ENCODE measurements around the gene NUDT19.

- TF ChIP-seq ZNF331 (CRISPR knock-in tag; IDR thresholded peaks at IDR 0.05; ENCODE audit: low read depth) (no peak), EZH2 (IDR thresholded peaks at IDR 0.05; ENCODE audit: low read depth, unreplicated experiment) (no peak), CREB1 (CRISPR knock-in tag; IDR thresholded peaks at IDR 0.05; ENCODE audit: low read depth) (no peak), POLR2AphosphoS5 (IDR thresholded peaks at IDR 0.05; ENCODE audit: low read depth) (no peak), ETS1 (IDR thresholded peaks at IDR 0.05) (no peak), JUNB (IDR thresholded peaks at IDR 0.05; ENCODE audit: unreplicated experiment) (no peak), EZH2phosphoT487 (IDR thresholded peaks at IDR 0.05; ENCODE audit: unreplicated experiment) (no peak), REST (IDR thresholded peaks at IDR 0.05; ENCODE audit: unreplicated experiment) (no peak), STAT1 (IDR thresholded peaks at IDR 0.05; ENCODE audit: unreplicated experiment) (no peak), ZNF114 (CRISPR knock-in tag; IDR thresholded peaks at IDR 0.05) (no peak), NANOG (IDR thresholded peaks at IDR 0.05; ENCODE audit: borderline replicate concordance) (no peak)
- TF ChIP-seq, protein P1, sequence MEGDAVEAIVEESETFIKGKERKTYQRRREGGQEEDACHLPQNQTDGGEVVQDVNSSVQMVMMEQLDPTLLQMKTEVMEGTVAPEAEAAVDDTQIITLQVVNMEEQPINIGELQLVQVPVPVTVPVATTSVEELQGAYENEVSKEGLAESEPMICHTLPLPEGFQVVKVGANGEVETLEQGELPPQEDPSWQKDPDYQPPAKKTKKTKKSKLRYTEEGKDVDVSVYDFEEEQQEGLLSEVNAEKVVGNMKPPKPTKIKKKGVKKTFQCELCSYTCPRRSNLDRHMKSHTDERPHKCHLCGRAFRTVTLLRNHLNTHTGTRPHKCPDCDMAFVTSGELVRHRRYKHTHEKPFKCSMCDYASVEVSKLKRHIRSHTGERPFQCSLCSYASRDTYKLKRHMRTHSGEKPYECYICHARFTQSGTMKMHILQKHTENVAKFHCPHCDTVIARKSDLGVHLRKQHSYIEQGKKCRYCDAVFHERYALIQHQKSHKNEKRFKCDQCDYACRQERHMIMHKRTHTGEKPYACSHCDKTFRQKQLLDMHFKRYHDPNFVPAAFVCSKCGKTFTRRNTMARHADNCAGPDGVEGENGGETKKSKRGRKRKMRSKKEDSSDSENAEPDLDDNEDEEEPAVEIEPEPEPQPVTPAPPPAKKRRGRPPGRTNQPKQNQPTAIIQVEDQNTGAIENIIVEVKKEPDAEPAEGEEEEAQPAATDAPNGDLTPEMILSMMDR (conservative IDR thresholded peaks at IDR 0.05; ENCODE audit: low read depth in 2 of 2) = no peak
- TF ChIP-seq, protein P2, sequence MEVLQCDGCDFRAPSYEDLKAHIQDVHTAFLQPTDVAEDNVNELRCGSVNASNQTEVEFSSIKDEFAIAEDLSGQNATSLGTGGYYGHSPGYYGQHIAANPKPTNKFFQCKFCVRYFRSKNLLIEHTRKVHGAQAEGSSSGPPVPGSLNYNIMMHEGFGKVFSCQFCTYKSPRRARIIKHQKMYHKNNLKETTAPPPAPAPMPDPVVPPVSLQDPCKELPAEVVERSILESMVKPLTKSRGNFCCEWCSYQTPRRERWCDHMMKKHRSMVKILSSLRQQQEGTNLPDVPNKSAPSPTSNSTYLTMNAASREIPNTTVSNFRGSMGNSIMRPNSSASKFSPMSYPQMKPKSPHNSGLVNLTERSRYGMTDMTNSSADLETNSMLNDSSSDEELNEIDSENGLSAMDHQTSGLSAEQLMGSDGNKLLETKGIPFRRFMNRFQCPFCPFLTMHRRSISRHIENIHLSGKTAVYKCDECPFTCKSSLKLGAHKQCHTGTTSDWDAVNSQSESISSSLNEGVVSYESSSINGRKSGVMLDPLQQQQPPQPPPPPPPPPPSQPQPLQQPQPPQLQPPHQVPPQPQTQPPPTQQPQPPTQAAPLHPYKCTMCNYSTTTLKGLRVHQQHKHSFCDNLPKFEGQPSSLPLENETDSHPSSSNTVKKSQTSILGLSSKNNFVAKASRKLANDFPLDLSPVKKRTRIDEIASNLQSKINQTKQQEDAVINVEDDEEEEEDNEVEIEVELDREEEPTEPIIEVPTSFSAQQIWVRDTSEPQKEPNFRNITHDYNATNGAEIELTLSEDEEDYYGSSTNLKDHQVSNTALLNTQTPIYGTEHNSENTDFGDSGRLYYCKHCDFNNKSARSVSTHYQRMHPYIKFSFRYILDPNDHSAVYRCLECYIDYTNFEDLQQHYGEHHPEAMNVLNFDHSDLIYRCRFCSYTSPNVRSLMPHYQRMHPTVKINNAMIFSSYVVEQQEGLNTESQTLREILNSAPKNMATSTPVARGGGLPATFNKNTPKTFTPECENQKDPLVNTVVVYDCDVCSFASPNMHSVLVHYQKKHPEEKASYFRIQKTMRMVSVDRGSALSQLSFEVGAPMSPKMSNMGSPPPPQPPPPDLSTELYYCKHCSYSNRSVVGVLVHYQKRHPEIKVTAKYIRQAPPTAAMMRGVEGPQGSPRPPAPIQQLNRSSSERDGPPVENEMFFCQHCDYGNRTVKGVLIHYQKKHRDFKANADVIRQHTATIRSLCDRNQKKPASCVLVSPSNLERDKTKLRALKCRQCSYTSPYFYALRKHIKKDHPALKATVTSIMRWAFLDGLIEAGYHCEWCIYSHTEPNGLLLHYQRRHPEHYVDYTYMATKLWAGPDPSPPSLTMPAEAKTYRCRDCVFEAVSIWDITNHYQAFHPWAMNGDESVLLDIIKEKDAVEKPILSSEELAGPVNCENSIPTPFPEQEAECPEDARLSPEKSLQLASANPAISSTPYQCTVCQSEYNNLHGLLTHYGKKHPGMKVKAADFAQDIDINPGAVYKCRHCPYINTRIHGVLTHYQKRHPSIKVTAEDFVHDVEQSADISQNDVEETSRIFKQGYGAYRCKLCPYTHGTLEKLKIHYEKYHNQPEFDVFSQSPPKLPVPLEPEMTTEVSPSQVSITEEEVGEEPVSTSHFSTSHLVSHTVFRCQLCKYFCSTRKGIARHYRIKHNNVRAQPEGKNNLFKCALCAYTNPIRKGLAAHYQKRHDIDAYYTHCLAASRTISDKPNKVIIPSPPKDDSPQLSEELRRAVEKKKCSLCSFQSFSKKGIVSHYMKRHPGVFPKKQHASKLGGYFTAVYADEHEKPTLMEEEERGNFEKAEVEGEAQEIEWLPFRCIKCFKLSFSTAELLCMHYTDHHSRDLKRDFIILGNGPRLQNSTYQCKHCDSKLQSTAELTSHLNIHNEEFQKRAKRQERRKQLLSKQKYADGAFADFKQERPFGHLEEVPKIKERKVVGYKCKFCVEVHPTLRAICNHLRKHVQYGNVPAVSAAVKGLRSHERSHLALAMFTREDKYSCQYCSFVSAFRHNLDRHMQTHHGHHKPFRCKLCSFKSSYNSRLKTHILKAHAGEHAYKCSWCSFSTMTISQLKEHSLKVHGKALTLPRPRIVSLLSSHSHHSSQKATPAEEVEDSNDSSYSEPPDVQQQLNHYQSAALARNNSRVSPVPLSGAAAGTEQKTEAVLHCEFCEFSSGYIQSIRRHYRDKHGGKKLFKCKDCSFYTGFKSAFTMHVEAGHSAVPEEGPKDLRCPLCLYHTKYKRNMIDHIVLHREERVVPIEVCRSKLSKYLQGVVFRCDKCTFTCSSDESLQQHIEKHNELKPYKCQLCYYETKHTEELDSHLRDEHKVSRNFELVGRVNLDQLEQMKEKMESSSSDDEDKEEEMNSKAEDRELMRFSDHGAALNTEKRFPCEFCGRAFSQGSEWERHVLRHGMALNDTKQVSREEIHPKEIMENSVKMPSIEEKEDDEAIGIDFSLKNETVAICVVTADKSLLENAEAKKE (CRISPR knock-in tag; IDR thresholded peaks at IDR 0.05) = no peak
Observed at GRCh38 chr19:32647361-32647760, 44.3 kb upstream of the NUDT19 start.

All from GM23338 (cell line).